Hepatocyte (in vitro differentiated cells): ENCODE measurements around the gene FGL2. TPM values are rescaled to one million over a fixed set of nuclear protein-coding genes. Genes with fewer than 3 reads are reported as not detected.

Source experiments
- DNase-seq: peaks from one replicate; pipeline ENCODE4 v3.0.0-alpha.2; 2016; ENCODE audit warnings: low spot score
- H2AFZ ChIP-seq: fragments of 200-600 bp; sonication (generic); 2 replicates; pipeline ENCODE4 v1.6.0; 2016; ENCODE audit warnings: antibody characterized with exemption, mild to moderate bottlenecking
- H3K27ac ChIP-seq: fragments of 200-600 bp; sonication (generic); 2 replicates; pipeline ENCODE4 v1.5.1; 2016; ENCODE audit warnings: mild to moderate bottlenecking
- H3K27me3 ChIP-seq: fragments of 200-600 bp; sonication (generic); 2 replicates; pipeline ENCODE4 v1.6.1; 2016
- H3K36me3 ChIP-seq: fragments of 200-600 bp; sonication (generic); replicated peaks from 2 replicates; pipeline ENCODE4 v1.5.1; 2016; ENCODE audit warnings: low read depth; ENCODE audit not compliant: insufficient read depth
- H3K4me1 ChIP-seq: fragments of 200-600 bp; sonication (generic); 2 replicates; pipeline ENCODE4 v1.5.1; 2016; ENCODE audit warnings: mild to moderate bottlenecking, moderate library complexity; ENCODE audit not compliant: insufficient read depth
- H3K4me2 ChIP-seq: fragments of 200-600 bp; sonication (generic); 2 replicates; pipeline ENCODE4 v1.6.0; 2016
- H3K4me3 ChIP-seq: fragments of 200-600 bp; sonication (generic); 2 replicates; pipeline ENCODE4 v1.5.1; 2016; ENCODE audit warnings: mild to moderate bottlenecking
- H3K79me2 ChIP-seq: fragments of 200-600 bp; sonication (generic); 2 replicates; pipeline ENCODE4 v1.6.0; 2017; ENCODE audit warnings: mild to moderate bottlenecking
- H3K9me2 ChIP-seq: fragments of 200-600 bp; sonication (generic); replicated peaks from 2 replicates; pipeline ENCODE4 v1.6.0; 2017; ENCODE audit warnings: mild to moderate bottlenecking; ENCODE audit not compliant: insufficient read depth
- H3K9me3 ChIP-seq: fragments of 200-600 bp; sonication (generic); 2 replicates; pipeline ENCODE4 v1.5.1; 2016; ENCODE audit warnings: low read depth, mild to moderate bottlenecking
- H4K20me1 ChIP-seq: fragments of 200-600 bp; sonication (generic); 2 replicates; pipeline ENCODE4 v1.6.0; 2016; ENCODE audit warnings: mild to moderate bottlenecking; ENCODE audit not compliant: insufficient read depth, poor library complexity, severe bottlenecking
- CTCF ChIP-seq: fragments of 200-600 bp; sonication (generic); IDR thresholded peaks from 2 replicates; pipeline ENCODE4 v1.5.1; 2016; ENCODE audit warnings: antibody characterized with exemption, mild to moderate bottlenecking; ENCODE audit not compliant: poor library complexity
- EZH2 ChIP-seq: fragments of 200-600 bp; sonication (generic); IDR thresholded peaks from 2 replicates; pipeline ENCODE4 v1.6.1; 2016; ENCODE audit warnings: antibody characterized with exemption, mild to moderate bottlenecking, borderline replicate concordance
- EZH2phosphoT487 ChIP-seq: fragments of 200-600 bp; sonication (generic); IDR thresholded peaks from one replicate; pipeline ENCODE4 v1.6.1; 2018; ENCODE audit warnings: antibody characterized with exemption, mild to moderate bottlenecking, low read depth, moderate library complexity; ENCODE audit not compliant: unreplicated experiment, severe bottlenecking
- WGBS: methylation state at CpG from one replicate; pipeline ENCODE4 v1.1.6; 2016; ENCODE audit warnings: low lambda C conversion rate; ENCODE audit errors: missing lambda C conversion rate; 5-methylcytosine and 5-hydroxymethylcytosine counted together
- polyA plus RNA-seq: library from polyadenylated mRNA; unstranded; fragments of >200 nt; fragmentation: Nextera tagmentation; extraction: Ambion mirVana; gene quantifications from 2 replicates; pipeline ENCODE4 v1.2.1, GENCODE V29; 2016
- total RNA-seq: library from RNA; depleted of rRNA; stranded (reverse); fragments of >200 nt; gene quantifications from 2 replicates; pipeline ENCODE4 v1.2.3, GENCODE V29; 2014

Gene FGL2
- total and polyA plus RNA-seq, 2 experiments from 2014 or later = 0.80 to 0.83 TPM

GRCh38 chr7:77197141-77197540, 2.5 kb downstream of the FGL2 start:
- no peaks in the 10 kb centered on the region for H3K9me2 ChIP-seq
- H3K4me1 ChIP-seq = no peaks in the 10 kb centered on the region
- no peaks in the 10 kb centered on the region for H3K79me2 ChIP-seq
- H2AFZ ChIP-seq = no peak overlapping the region
- 91% methylated on average over 4 of the region's 4 CpGs for WGBS
- no peaks in the 10 kb centered on the region for H4K20me1 ChIP-seq
- no peaks in the 10 kb centered on the region for H3K27me3 ChIP-seq
- H3K36me3 ChIP-seq = no peaks in the 10 kb centered on the region
- H3K9me3 ChIP-seq = no peaks in the 10 kb centered on the region
- H3K4me2 ChIP-seq = no peak overlapping the region
- no peak overlapping the region for H3K4me3 ChIP-seq
- no peak for DNase-seq
- no peak for TF ChIP-seq CTCF
- TF ChIP-seq EZH2phosphoT487 = no peak
- no peak for TF ChIP-seq EZH2
- no peak overlapping the region for H3K27ac ChIP-seq

GRCh38 chr7:77188731-77189437, 10.7 kb downstream of the FGL2 start:
- DNase-seq = no peak
- Histone ChIP-seq H3K4me3 (no peak overlapping the region), H3K27me3 (no peaks in the 10 kb centered on the region), H3K4me2 (no peak overlapping the region), H3K79me2 (no peaks in the 10 kb centered on the region), H3K4me1 (peaks cover 6% of the 10 kb centered on the region), H2AFZ (no peak overlapping the region), H4K20me1 (no peaks in the 10 kb centered on the region), H3K9me2 (no peaks in the 10 kb centered on the region), H3K27ac (no peak overlapping the region), H3K36me3 (no peaks in the 10 kb centered on the region), H3K9me3 (peaks cover 3% of the 10 kb centered on the region)
- no peak for TF ChIP-seq EZH2
- no peak for TF ChIP-seq EZH2phosphoT487
- no peak for TF ChIP-seq CTCF
- WGBS = 91% methylated on average over 4 of the region's 4 CpGs

- Histone ChIP-seq H3K4me1 (peaks cover 6% of the 10 kb centered on the region), H3K4me2 (no peak overlapping the region), H4K20me1 (no peaks in the 10 kb centered on the region), H3K27me3 (no peaks in the 10 kb centered on the region), H3K9me2 (no peaks in the 10 kb centered on the region), H3K36me3 (no peaks in the 10 kb centered on the region), H3K9me3 (peaks cover 3% of the 10 kb centered on the region), H2AFZ (no peak overlapping the region), H3K27ac (no peak overlapping the region), H3K4me3 (no peak overlapping the region), H3K79me2 (no peaks in the 10 kb centered on the region)
- 96% methylated on average over 2 of the region's 2 CpGs for WGBS
- DNase-seq = no peak
- TF ChIP-seq CTCF = no peak
- TF ChIP-seq EZH2phosphoT487 = no peak
- no peak for TF ChIP-seq EZH2
These were observed 13.8 kb downstream of the FGL2 start for GRCh38 chr7:77185866-77186265.
